ENCODE data around the gene YBX2. TPM values are rescaled to one million over a fixed set of nuclear protein-coding genes. Genes with fewer than 3 reads are reported as not detected.

Gene YBX2
- total RNA-seq, 4 donors from 2014 or later = 0.17 to 8.0 (median 2.4) TPM

DNA sequence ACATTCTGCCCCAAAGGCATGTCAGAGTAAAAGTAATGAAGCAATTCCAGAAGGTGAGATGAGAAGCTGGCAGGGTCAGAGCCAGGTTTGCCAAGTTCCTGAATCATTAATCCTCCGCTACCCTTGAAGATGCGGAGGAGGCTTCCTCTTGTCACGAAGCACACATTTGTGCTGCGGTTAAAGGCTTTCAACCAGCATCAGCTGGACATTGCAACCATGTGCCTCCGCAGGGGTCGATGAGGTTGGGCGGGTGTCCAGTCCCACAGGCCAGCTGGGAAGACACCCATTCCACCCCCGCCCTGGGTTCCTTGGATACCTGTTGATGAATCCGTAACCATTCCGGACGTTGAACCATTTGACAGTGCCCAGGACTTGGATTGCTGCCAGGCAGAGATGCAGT is 1.3 kb downstream of the YBX2 start:
- WGBS, 2 donors = 46 to 50% methylated on average over 11 of the region's 11 CpGs
- no peak for DNase-seq (ENCODE audit: low spot score in 2 of 2)
- TF ChIP-seq, protein P1, sequence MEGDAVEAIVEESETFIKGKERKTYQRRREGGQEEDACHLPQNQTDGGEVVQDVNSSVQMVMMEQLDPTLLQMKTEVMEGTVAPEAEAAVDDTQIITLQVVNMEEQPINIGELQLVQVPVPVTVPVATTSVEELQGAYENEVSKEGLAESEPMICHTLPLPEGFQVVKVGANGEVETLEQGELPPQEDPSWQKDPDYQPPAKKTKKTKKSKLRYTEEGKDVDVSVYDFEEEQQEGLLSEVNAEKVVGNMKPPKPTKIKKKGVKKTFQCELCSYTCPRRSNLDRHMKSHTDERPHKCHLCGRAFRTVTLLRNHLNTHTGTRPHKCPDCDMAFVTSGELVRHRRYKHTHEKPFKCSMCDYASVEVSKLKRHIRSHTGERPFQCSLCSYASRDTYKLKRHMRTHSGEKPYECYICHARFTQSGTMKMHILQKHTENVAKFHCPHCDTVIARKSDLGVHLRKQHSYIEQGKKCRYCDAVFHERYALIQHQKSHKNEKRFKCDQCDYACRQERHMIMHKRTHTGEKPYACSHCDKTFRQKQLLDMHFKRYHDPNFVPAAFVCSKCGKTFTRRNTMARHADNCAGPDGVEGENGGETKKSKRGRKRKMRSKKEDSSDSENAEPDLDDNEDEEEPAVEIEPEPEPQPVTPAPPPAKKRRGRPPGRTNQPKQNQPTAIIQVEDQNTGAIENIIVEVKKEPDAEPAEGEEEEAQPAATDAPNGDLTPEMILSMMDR (IDR thresholded peaks at IDR 0.05) = no peak
- no peak for TF ChIP-seq POLR2A (IDR thresholded peaks at IDR 0.05)
- no peak overlapping the region for H3K4me3 ChIP-seq (ENCODE audit: low read depth, poor library complexity, severe bottlenecking)
- intact Hi-C loops (cut with DNase I; ENCODE audit: low total_unique reads) = no loop called here

GRCh38 chr17:7292729-7293128 is 1.7 kb downstream of the YBX2 start:
- H3K4me3 ChIP-seq (ENCODE audit: low read depth, poor library complexity, severe bottlenecking) = no peak overlapping the region
- TF ChIP-seq, protein P1 (IDR thresholded peaks at IDR 0.05) = no peak
- TF ChIP-seq POLR2A (IDR thresholded peaks at IDR 0.05) = no peak
- no peak for DNase-seq (ENCODE audit: low spot score in 2 of 2)
- intact Hi-C loops (cut with DNase I; ENCODE audit: low total_unique reads) = no loop called here
- WGBS, 2 donors = 17 to 23% methylated on average over 6 of the region's 6 CpGs

GRCh38 chr17:7292194-7292593 is 2.2 kb downstream of the YBX2 start:
- intact Hi-C loops (cut with DNase I; ENCODE audit: low total_unique reads) = no loop called here
- TF ChIP-seq, protein P1 (IDR thresholded peaks at IDR 0.05) = no peak
- no peak for TF ChIP-seq POLR2A (IDR thresholded peaks at IDR 0.05)
- no peak for DNase-seq (ENCODE audit: low spot score in 2 of 2)
- 38 to 76% methylated on average over 2 of the region's 2 CpGs for WGBS, 2 donors
- no peak overlapping the region for H3K4me3 ChIP-seq (ENCODE audit: low read depth, poor library complexity, severe bottlenecking)

GRCh38 chr17:7290685-7291084 is 3.8 kb downstream of the YBX2 start:
- intact Hi-C loops (cut with DNase I; ENCODE audit: low total_unique reads) = no loop called here
- DNase-seq (ENCODE audit: low spot score in 2 of 2) = no peak
- WGBS, 2 donors = 78 to 85% methylated on average over 11 of the region's 11 CpGs
- no peak overlapping the region for H3K4me3 ChIP-seq (ENCODE audit: low read depth, poor library complexity, severe bottlenecking)
- TF ChIP-seq POLR2A (IDR thresholded peaks at IDR 0.05) = no peak
- TF ChIP-seq, protein P1 (IDR thresholded peaks at IDR 0.05) = no peak

GRCh38 chr17:7290166-7290565 is 4.3 kb downstream of the YBX2 start:
- intact Hi-C loops (cut with DNase I; ENCODE audit: low total_unique reads) = no loop called here
- no peak overlapping the region for H3K4me3 ChIP-seq (ENCODE audit: low read depth, poor library complexity, severe bottlenecking)
- no peak for TF ChIP-seq POLR2A (IDR thresholded peaks at IDR 0.05)
- TF ChIP-seq, protein P1 (IDR thresholded peaks at IDR 0.05) = no peak
- no peak for DNase-seq (ENCODE audit: low spot score in 2 of 2)
- 93 to 94% methylated on average over 19 of the region's 19 CpGs for WGBS, 2 donors

- no peak overlapping the region for H3K4me3 ChIP-seq (ENCODE audit: low read depth, poor library complexity, severe bottlenecking)
- WGBS, 2 donors = 73 to 84% methylated on average over 14 to 16 of the region's 18 CpGs
- TF ChIP-seq POLR2A (IDR thresholded peaks at IDR 0.05) = no peak
- TF ChIP-seq, protein P1 (IDR thresholded peaks at IDR 0.05) = no peak
- no peak for DNase-seq (ENCODE audit: low spot score in 2 of 2)
- intact Hi-C loops (cut with DNase I; ENCODE audit: low total_unique reads) = no loop called here
Measured at GRCh38 chr17:7289256-7290032, 5.0 kb downstream of the YBX2 start.
